ENCODE data around the gene MACF1. TPM values are rescaled to one million over a fixed set of nuclear protein-coding genes. Genes with fewer than 3 reads are reported as not detected.

MACF1 gene
- total RNA-seq, 1 experiment from 2014 or later, result 189 TPM

DNA sequence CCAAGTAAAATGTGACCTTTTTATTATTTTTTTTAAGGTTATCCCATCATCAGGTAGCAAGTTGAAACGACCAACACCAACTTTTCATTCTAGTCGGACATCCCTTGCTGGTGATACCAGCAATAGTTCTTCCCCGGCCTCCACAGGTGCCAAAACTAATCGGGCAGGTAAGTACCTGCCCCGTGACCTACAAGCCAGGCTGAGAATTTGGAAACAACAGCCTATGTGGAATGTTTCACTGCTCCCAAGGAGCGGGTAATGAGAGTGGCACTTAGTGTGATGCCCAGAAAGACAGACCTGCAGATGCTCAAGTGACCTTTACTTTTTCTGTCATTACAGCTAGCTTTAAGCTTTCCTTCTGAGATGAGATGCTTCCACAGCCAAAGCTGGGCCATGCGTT is 280.1 kb downstream of the MACF1 start:
- intact Hi-C loops (cut with micrococcal nuclease; ENCODE audit: unreplicated experiment), result no loop called here
- peaks cover 6% of the 10 kb centered on the region; the same call in 1 of the 2 replicates for H3K36me3 ChIP-seq (ENCODE audit: low read depth)
- H3K27ac ChIP-seq, result no peak overlapping the region
- H3F3A ChIP-seq (ENCODE audit: insufficient read depth, low read depth), result peaks cover 16% of the 10 kb centered on the region
- H3K4me3 ChIP-seq, result no peak overlapping the region
- BruUV-seq (replicated peaks), result no TSS peak
- H4K20me1 ChIP-seq (ENCODE audit: insufficient read depth), result no peaks in the 10 kb centered on the region
- no peak overlapping the region for H2AFZ ChIP-seq
- H3K9me2 ChIP-seq (ENCODE audit: insufficient read depth), result no peaks in the 10 kb centered on the region
- TF ChIP-seq CTCF (conservative IDR thresholded peaks at IDR 0.05) (no peak), EZH2 (IDR thresholded peaks at IDR 0.05; ENCODE audit: low read depth) (no peak)
- no peaks in the 10 kb centered on the region for H3K4me1 ChIP-seq (replicated peaks; ENCODE audit: insufficient read depth)
- H3K9me3 ChIP-seq (ENCODE audit: insufficient read depth, low read depth), result no peaks in the 10 kb centered on the region
- CTCF ChIA-PET, result no interaction called here
- POLR2A ChIA-PET (ENCODE audit: unreplicated experiment), result no interaction called here
- no peaks in the 10 kb centered on the region for H3K27me3 ChIP-seq (ENCODE audit: insufficient read depth, low read depth)
- H3K4me2 ChIP-seq, result no peak overlapping the region
- no peak for DNase-seq
- no peaks in the 10 kb centered on the region for H3K79me2 ChIP-seq (ENCODE audit: low read depth)

GRCh38 chr1:39485046-39485803 is 280.7 kb downstream of the MACF1 start:
- Histone ChIP-seq H3K79me2 (ENCODE audit: low read depth) (no peaks in the 10 kb centered on the region), H3K9me3 (ENCODE audit: insufficient read depth, low read depth) (no peaks in the 10 kb centered on the region), H3K27ac (no peak overlapping the region), H3K4me3 (no peak overlapping the region), H3K36me3 (ENCODE audit: low read depth) (peaks cover 6% of the 10 kb centered on the region; the same call in 1 of the 2 replicates), H3K4me1 (replicated peaks; ENCODE audit: insufficient read depth) (no peaks in the 10 kb centered on the region), H3K9me2 (ENCODE audit: insufficient read depth) (no peaks in the 10 kb centered on the region), H4K20me1 (ENCODE audit: insufficient read depth) (no peaks in the 10 kb centered on the region), H3K4me2 (no peak overlapping the region), H3K27me3 (ENCODE audit: insufficient read depth, low read depth) (no peaks in the 10 kb centered on the region), H3F3A (ENCODE audit: insufficient read depth, low read depth) (peaks cover 20% of the 10 kb centered on the region), H2AFZ (no peak overlapping the region)
- DNase-seq, result no peak
- ChIA-PET POLR2A (ENCODE audit: unreplicated experiment) (no interaction called here), CTCF (no interaction called here)
- TF ChIP-seq CTCF (conservative IDR thresholded peaks at IDR 0.05), result no peak
- TF ChIP-seq EZH2 (IDR thresholded peaks at IDR 0.05; ENCODE audit: low read depth), result no peak
- intact Hi-C loops (cut with micrococcal nuclease; ENCODE audit: unreplicated experiment), result no loop called here
- BruUV-seq (replicated peaks), result no TSS peak

DNA sequence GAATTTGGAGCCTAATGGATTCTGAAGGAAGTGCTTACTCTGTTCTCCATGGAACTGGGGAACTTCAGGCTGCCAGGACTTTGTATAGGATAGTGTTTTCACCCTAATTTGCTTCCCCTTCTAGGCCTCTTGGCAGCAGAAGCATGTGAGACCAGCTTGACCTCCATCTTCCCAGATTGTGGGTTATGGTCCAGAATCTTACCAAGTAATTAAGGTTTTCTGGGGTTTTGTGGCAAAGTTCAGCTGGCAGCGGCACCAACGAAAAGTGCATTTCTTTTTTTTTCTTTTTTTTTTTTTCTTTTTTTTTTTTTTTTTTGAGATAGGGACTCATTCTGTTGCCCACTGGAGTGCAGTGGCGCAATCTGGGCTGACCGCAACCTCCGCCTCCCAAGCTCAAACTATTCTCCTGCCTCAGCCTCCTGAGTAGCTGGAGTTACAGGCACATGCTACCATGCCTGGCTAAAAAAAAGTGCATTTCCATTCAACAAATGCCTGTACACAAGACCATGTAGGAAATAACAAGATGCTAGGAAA is 283.6 kb downstream of the MACF1 start:
- DNase-seq, result no peak
- no peaks in the 10 kb centered on the region for H3K9me2 ChIP-seq (ENCODE audit: insufficient read depth)
- H3K4me1 ChIP-seq (replicated peaks; ENCODE audit: insufficient read depth), result no peaks in the 10 kb centered on the region
- H3F3A ChIP-seq (ENCODE audit: insufficient read depth, low read depth), result peaks cover 20% of the 10 kb centered on the region
- TF ChIP-seq EZH2 (IDR thresholded peaks at IDR 0.05; ENCODE audit: low read depth) (no peak), CTCF (conservative IDR thresholded peaks at IDR 0.05) (no peak)
- no peaks in the 10 kb centered on the region for H3K79me2 ChIP-seq (ENCODE audit: low read depth)
- H3K36me3 ChIP-seq (ENCODE audit: low read depth), result no peaks in the 10 kb centered on the region
- H3K27me3 ChIP-seq (ENCODE audit: insufficient read depth, low read depth), result no peaks in the 10 kb centered on the region
- H2AFZ ChIP-seq, result no peak overlapping the region
- ChIA-PET POLR2A (ENCODE audit: unreplicated experiment) (no interaction called here), CTCF (no interaction called here)
- no peak overlapping the region for H3K27ac ChIP-seq
- intact Hi-C loops (cut with micrococcal nuclease; ENCODE audit: unreplicated experiment), result no loop called here
- no peak overlapping the region for H3K4me3 ChIP-seq
- H4K20me1 ChIP-seq (ENCODE audit: insufficient read depth), result no peaks in the 10 kb centered on the region
- no TSS peak for BruUV-seq (replicated peaks)
- no peaks in the 10 kb centered on the region for H3K9me3 ChIP-seq (ENCODE audit: insufficient read depth, low read depth)
- no peak overlapping the region for H3K4me2 ChIP-seq

All from PC-9 (cell line).